PC-9 (cell line): Measurements from ENCODE around the gene GABRB2. TPM values are rescaled to one million over a fixed set of nuclear protein-coding genes. Genes with fewer than 3 reads are reported as not detected.
"Not testable (repeated sequence)": the region's sequence is repeated elsewhere in the genome, so short reads cannot be mapped to it uniquely, and the experiment has no call there.

Experiments used
- BruUV-seq: library from RNA; stranded (reverse); fragments of 400-500 nt; replicated peaks from 2 replicates; lab custom pipeline; 2021; lab: Mats Ljungman, UMichigan
- CTCF ChIA-PET: fragments of 300-600 bp; sonication (Branson Sonifier 250); formaldehyde crosslinking; loops from one replicate; lab custom pipeline; 2022; ENCODE audit warnings: antibody characterized with exemption; lab: Charles Lee
- POLR2A ChIA-PET: fragments of 300-600 bp; sonication (Branson Sonifier 250); formaldehyde crosslinking; loops from one replicate; lab custom pipeline; 2022; ENCODE audit warnings: antibody characterized with exemption; ENCODE audit not compliant: unreplicated experiment; lab: Charles Lee
- DNase-seq, 2 experiments: peaks; one replicate each; pipeline versions ENCODE4 v3.0.0 to v3.0.0-alpha.2; 2015 to 2022; ENCODE audit warnings: mixed read lengths in 1 of 2
- H2AFZ ChIP-seq: fragments of 200-600 bp; sonication (generic); 2 replicates; pipeline ENCODE4 v1.8.1; 2017; ENCODE audit warnings: antibody characterized with exemption
- H3F3A ChIP-seq: fragments of 200-600 bp; sonication (generic); 2 replicates; pipeline ENCODE4 v1.8.1; 2017; ENCODE audit warnings: antibody characterized with exemption, mild to moderate bottlenecking, low read depth; ENCODE audit not compliant: insufficient read depth
- H3K27ac ChIP-seq: fragments of 200-600 bp; sonication (generic); 2 replicates; pipeline ENCODE4 v1.6.1; 2016; ENCODE audit warnings: mixed run types
- H3K27me3 ChIP-seq: fragments of 200-600 bp; sonication (generic); 2 replicates; pipeline ENCODE4 v1.6.1; 2016; ENCODE audit warnings: low read depth, mixed run types; ENCODE audit not compliant: insufficient read depth
- H3K36me3 ChIP-seq: fragments of 200-600 bp; sonication (generic); 2 replicates; pipeline ENCODE4 v1.6.1; 2016; ENCODE audit warnings: low read depth, mixed run types
- H3K4me1 ChIP-seq: fragments of 200-600 bp; sonication (generic); replicated peaks from 2 replicates; pipeline ENCODE4 v1.6.1; 2016; ENCODE audit warnings: mixed run types; ENCODE audit not compliant: insufficient read depth
- H3K4me2 ChIP-seq: fragments of 200-600 bp; sonication (generic); 2 replicates; pipeline ENCODE4 v1.6.1; 2017; ENCODE audit warnings: mixed run types
- H3K4me3 ChIP-seq: fragments of 200-600 bp; sonication (generic); 2 replicates; pipeline ENCODE4 v1.6.1; 2016; ENCODE audit warnings: mixed run types
- H3K79me2 ChIP-seq: fragments of 200-600 bp; sonication (generic); 2 replicates; pipeline ENCODE4 v1.6.1; 2017; ENCODE audit warnings: low read depth, mixed run types
- H3K9me2 ChIP-seq: fragments of 200-600 bp; sonication (generic); 2 replicates; pipeline ENCODE4 v1.8.1; 2017; ENCODE audit warnings: mild to moderate bottlenecking; ENCODE audit not compliant: insufficient read depth
- H3K9me3 ChIP-seq: fragments of 200-600 bp; sonication (generic); 2 replicates; pipeline ENCODE4 v1.8.1; 2016; ENCODE audit warnings: low read depth; ENCODE audit not compliant: insufficient read depth
- H4K20me1 ChIP-seq: fragments of 200-600 bp; sonication (generic); 2 replicates; pipeline ENCODE4 v1.8.1; 2017; ENCODE audit not compliant: insufficient read depth
- CTCF ChIP-seq: fragments of 200-600 bp; sonication (generic); conservative IDR thresholded peaks from 2 replicates; pipeline ENCODE4 v1.6.1; 2017; ENCODE audit warnings: mixed run types, antibody characterized with exemption, mild to moderate bottlenecking, moderate library complexity
- EZH2 ChIP-seq: fragments of 200-600 bp; sonication (generic); IDR thresholded peaks from 2 replicates; pipeline ENCODE4 v1.8.0; 2017; ENCODE audit warnings: antibody characterized with exemption, low read depth
- intact Hi-C: fragments of 100-400 bp; cut with micrococcal nuclease; formaldehyde crosslinking; loops from one replicate; pipeline ENCODE4 v1.10.0; 2022; ENCODE audit not compliant: unreplicated experiment
- total RNA-seq: library from RNA; stranded (reverse); gene quantifications from 2 replicates; pipeline ENCODE4 v1.2.3, GENCODE V29; 2021

The GABRB2 gene
- total RNA-seq, 1 experiment from 2014 or later: not detected

GRCh38 chr5:161530700-161531099, 15.8 kb downstream of the GABRB2 start:
- no peaks in the 10 kb centered on the region for H3K9me3 ChIP-seq
- no peaks in the 10 kb centered on the region for H3K9me2 ChIP-seq
- no peak overlapping the region for H3K4me2 ChIP-seq
- H2AFZ ChIP-seq: no peak overlapping the region
- CTCF ChIA-PET: no interaction called here
- H3K27me3 ChIP-seq: no peaks in the 10 kb centered on the region
- POLR2A ChIA-PET: no interaction called here
- intact Hi-C loops: no loop called here
- TF ChIP-seq CTCF (no peak), EZH2 (no peak)
- H3K36me3 ChIP-seq: no peaks in the 10 kb centered on the region
- no peaks in the 10 kb centered on the region for H3K4me1 ChIP-seq
- no peak for DNase-seq
- no TSS peak for BruUV-seq
- no peaks in the 10 kb centered on the region for H3K79me2 ChIP-seq
- H3K4me3 ChIP-seq: no peak overlapping the region
- H3K27ac ChIP-seq: no peak overlapping the region
- H3F3A ChIP-seq: no peaks in the 10 kb centered on the region
- H4K20me1 ChIP-seq: no peaks in the 10 kb centered on the region

GRCh38 chr5:161513942-161514341, 32.6 kb downstream of the GABRB2 start:
- H3K4me3 ChIP-seq: no peak overlapping the region
- ChIA-PET CTCF (no interaction called here), POLR2A (no interaction called here)
- H3K27ac ChIP-seq: no peak overlapping the region
- H3K4me1 ChIP-seq: no peaks in the 10 kb centered on the region
- intact Hi-C loops: no loop called here
- no TSS peak for BruUV-seq
- TF ChIP-seq EZH2 (no peak), CTCF (no peak)
- no peaks in the 10 kb centered on the region for H3F3A ChIP-seq
- no peak overlapping the region for H2AFZ ChIP-seq
- H3K4me2 ChIP-seq: no peak overlapping the region
- H3K27me3 ChIP-seq: no peaks in the 10 kb centered on the region
- H3K36me3 ChIP-seq: no peaks in the 10 kb centered on the region
- H4K20me1 ChIP-seq: no peaks in the 10 kb centered on the region
- DNase-seq: no peak
- no peaks in the 10 kb centered on the region for H3K79me2 ChIP-seq
- no peaks in the 10 kb centered on the region for H3K9me3 ChIP-seq
- H3K9me2 ChIP-seq: no peaks in the 10 kb centered on the region

GRCh38 chr5:161507591-161507990, 38.9 kb downstream of the GABRB2 start:
- TF ChIP-seq EZH2 (no peak), CTCF (no peak)
- no peaks in the 10 kb centered on the region; the same call in 1 of the 2 replicates for H4K20me1 ChIP-seq
- no peaks in the 10 kb centered on the region for H3K27me3 ChIP-seq
- intact Hi-C loops: no loop called here
- H3F3A ChIP-seq: no peaks in the 10 kb centered on the region
- no peaks in the 10 kb centered on the region for H3K4me1 ChIP-seq
- no peak overlapping the region for H3K4me2 ChIP-seq
- H3K79me2 ChIP-seq: no peaks in the 10 kb centered on the region
- no TSS peak for BruUV-seq
- ChIA-PET POLR2A (no interaction called here), CTCF (no interaction called here)
- H3K4me3 ChIP-seq: no peak overlapping the region
- H3K27ac ChIP-seq: no peak overlapping the region
- H3K36me3 ChIP-seq: no peaks in the 10 kb centered on the region
- DNase-seq: no peak
- H3K9me3 ChIP-seq: no peaks in the 10 kb centered on the region
- no peak overlapping the region for H2AFZ ChIP-seq
- H3K9me2 ChIP-seq: no peaks in the 10 kb centered on the region

GRCh38 chr5:161505160-161505559, 41.4 kb downstream of the GABRB2 start:
- H3K36me3 ChIP-seq, H3K9me2 ChIP-seq, H3K9me3 ChIP-seq, BruUV-seq, H3K79me2 ChIP-seq, DNase-seq, H2AFZ ChIP-seq, intact Hi-C loops, H4K20me1 ChIP-seq, H3K27ac ChIP-seq, H3K27me3 ChIP-seq, CTCF ChIA-PET, H3K4me1 ChIP-seq, H3K4me2 ChIP-seq, H3K4me3 ChIP-seq, H3F3A ChIP-seq, POLR2A ChIA-PET: not testable (repeated sequence)
